HepG2 (cell line): ENCODE data around the gene ERCC4. TPM values are rescaled to one million over a fixed set of nuclear protein-coding genes. Genes with fewer than 3 reads are reported as not detected.
A peak's percentile ranks its signal among the peaks of the same experiment; 100 is the strongest.

ENCODE experiments used
- ARID2 ChIP-seq: sonication (generic); formaldehyde crosslinking; IDR thresholded peaks from 2 replicates; pipeline ENCODE4 v1.8.1; 2022; ENCODE audit warnings: mild to moderate bottlenecking, missing genetic modification reagents, borderline replicate concordance
- BRCA1 ChIP-seq: sonication (generic); formaldehyde crosslinking; IDR thresholded peaks from 2 replicates; pipeline ENCODE4 v1.4.0; 2020; ENCODE audit warnings: missing genetic modification reagents
- EED ChIP-seq: sonication (generic); formaldehyde crosslinking; IDR thresholded peaks from 2 replicates; pipeline ENCODE4 v1.5.0; 2020; ENCODE audit warnings: mild to moderate bottlenecking, missing genetic modification reagents
- HMGA1 ChIP-seq: sonication (generic); formaldehyde crosslinking; conservative IDR thresholded peaks from 2 replicates; pipeline ENCODE4 v1.4.0; 2020; ENCODE audit warnings: missing genetic modification reagents
- MED1 ChIP-seq: sonication (generic); formaldehyde crosslinking; IDR thresholded peaks from 2 replicates; pipeline ENCODE4 v1.4.0; 2020; ENCODE audit warnings: missing genetic modification reagents
- MTF2 ChIP-seq: sonication (generic); formaldehyde crosslinking; IDR thresholded peaks from 2 replicates; pipeline ENCODE4 v1.5.0; 2020; ENCODE audit warnings: missing genetic modification reagents, borderline replicate concordance
- NR1H2 ChIP-seq: sonication (generic); formaldehyde crosslinking; IDR thresholded peaks from 2 replicates; pipeline ENCODE4 v1.8.1; 2022; ENCODE audit warnings: low read depth, missing genetic modification reagents, borderline replicate concordance
- PHF20 ChIP-seq: sonication (generic); formaldehyde crosslinking; IDR thresholded peaks from 2 replicates; pipeline ENCODE4 v1.5.0; 2020; ENCODE audit warnings: mild to moderate bottlenecking, missing genetic modification reagents
- REXO4 ChIP-seq: sonication (generic); formaldehyde crosslinking; IDR thresholded peaks from 2 replicates; pipeline ENCODE4 v1.8.0; 2022; ENCODE audit warnings: missing genetic modification reagents, mild to moderate bottlenecking, borderline replicate concordance
- TCF7 ChIP-seq: sonication (generic); IDR thresholded peaks from 2 replicates; pipeline ENCODE4 v1.6.1; 2016; ENCODE audit warnings: antibody characterized with exemption, low read depth
- ZBTB21 ChIP-seq: sonication (generic); formaldehyde crosslinking; IDR thresholded peaks from 2 replicates; pipeline ENCODE4 v1.4.0; 2020; ENCODE audit warnings: missing genetic modification reagents
- ZFP37 ChIP-seq: sonication (generic); formaldehyde crosslinking; IDR thresholded peaks from 2 replicates; pipeline ENCODE4 v1.4.0; 2020; ENCODE audit warnings: missing genetic modification reagents, borderline replicate concordance
- ZNF124 ChIP-seq: sonication (generic); formaldehyde crosslinking; IDR thresholded peaks from 2 replicates; pipeline ENCODE4 v1.4.0; 2020; ENCODE audit warnings: missing genetic modification reagents
- ZNF256 ChIP-seq: sonication (generic); formaldehyde crosslinking; conservative IDR thresholded peaks from 2 replicates; pipeline ENCODE4 v1.4.0; 2020; ENCODE audit warnings: missing genetic modification reagents
- ZNF335 ChIP-seq: sonication (generic); formaldehyde crosslinking; IDR thresholded peaks from 2 replicates; pipeline ENCODE4 v1.4.0; 2020; ENCODE audit warnings: missing genetic modification reagents
- ZNF431 ChIP-seq: sonication (generic); formaldehyde crosslinking; IDR thresholded peaks from 2 replicates; pipeline ENCODE4 v1.9.0; 2022; ENCODE audit warnings: missing genetic modification reagents, low read depth, mild to moderate bottlenecking, borderline replicate concordance
- ZNF543 ChIP-seq: sonication (generic); formaldehyde crosslinking; IDR thresholded peaks from 2 replicates; pipeline ENCODE4 v1.4.0; 2020; ENCODE audit warnings: mild to moderate bottlenecking, missing genetic modification reagents
- ZNF546 ChIP-seq: sonication (generic); formaldehyde crosslinking; conservative IDR thresholded peaks from 2 replicates; pipeline ENCODE4 v1.8.1; 2023; ENCODE audit warnings: mild to moderate bottlenecking, missing genetic modification reagents
- ZNF556 ChIP-seq: sonication (generic); formaldehyde crosslinking; IDR thresholded peaks from 2 replicates; pipeline ENCODE4 v1.4.0; 2020; ENCODE audit warnings: mild to moderate bottlenecking, missing genetic modification reagents, borderline replicate concordance
- ZNF644 ChIP-seq: IDR thresholded peaks from 2 replicates; pipeline ENCODE4 v1.6.1; 2016; ENCODE audit warnings: low read depth
- ZNF773 ChIP-seq: sonication (generic); formaldehyde crosslinking; IDR thresholded peaks from 2 replicates; pipeline ENCODE4 v1.4.0; 2020; ENCODE audit warnings: missing genetic modification reagents, borderline replicate concordance
- ZNF83 ChIP-seq: sonication (generic); formaldehyde crosslinking; IDR thresholded peaks from 2 replicates; pipeline ENCODE4 v1.4.0; 2020; ENCODE audit warnings: missing genetic modification reagents, mild to moderate bottlenecking, borderline replicate concordance
- ZNF879 ChIP-seq: sonication (generic); formaldehyde crosslinking; IDR thresholded peaks from 2 replicates; pipeline ENCODE4 v1.8.1; 2023; ENCODE audit warnings: missing genetic modification reagents
- polyA plus RNA-seq, 8 experiments: library from polyadenylated mRNA; depleted of rRNA in 3 of 8; stranded (reverse) in 7 of 8; unstranded in 1 of 8; fragments of >200 nt; fragmentation: Illumina TruSeq in 4 of 8; extraction: Trizol in 4 of 8; gene quantifications; 2 replicates each; pipeline versions ENCODE4 v1.2.1 to v1.2.3, GENCODE V29; 2011 to 2016; ENCODE audit warnings: low read depth in 4 of 8, missing spikeins in 1 of 8, mixed read lengths in 1 of 8; ENCODE audit not compliant: insufficient read depth in 1 of 8
- total RNA-seq, 5 experiments: library from RNA; depleted of rRNA; stranded (reverse); fragments of >200 nt; fragmentation: Illumina TruSeq; extraction: Trizol; gene quantifications; 2 replicates each; pipeline ENCODE4 v1.2.3, GENCODE V29; 2016; ENCODE audit warnings: low read depth in 1 of 5
- TF ChIP-seq, protein P1 (sequence below): sonication (generic); formaldehyde crosslinking; IDR thresholded peaks from 2 replicates; pipeline ENCODE4 v1.5.1; 2020; ENCODE audit warnings: missing genetic modification reagents, mild to moderate bottlenecking, borderline replicate concordance
- TF ChIP-seq, protein P2 (sequence below): IDR thresholded peaks from 2 replicates; pipeline ENCODE4 v1.6.1; 2016; ENCODE audit warnings: missing compliant biosample characterization, missing genetic modification reagents, borderline replicate concordance
- TF ChIP-seq, protein P3 (sequence below): sonication (generic); formaldehyde crosslinking; IDR thresholded peaks from 2 replicates; pipeline ENCODE4 v1.5.0; 2020; ENCODE audit warnings: missing genetic modification reagents
- TF ChIP-seq, protein P4 (sequence below): sonication (generic); formaldehyde crosslinking; conservative IDR thresholded peaks from 2 replicates; pipeline ENCODE4 v1.4.0; 2020; ENCODE audit warnings: missing genetic modification reagents

The ERCC4 gene
- total and polyA plus RNA-seq, 2 of the 13 experiments (the other 11 are each of a cell fraction or from before 2014, with no cell fraction given), result 5.4 to 15.2 TPM

DNA sequence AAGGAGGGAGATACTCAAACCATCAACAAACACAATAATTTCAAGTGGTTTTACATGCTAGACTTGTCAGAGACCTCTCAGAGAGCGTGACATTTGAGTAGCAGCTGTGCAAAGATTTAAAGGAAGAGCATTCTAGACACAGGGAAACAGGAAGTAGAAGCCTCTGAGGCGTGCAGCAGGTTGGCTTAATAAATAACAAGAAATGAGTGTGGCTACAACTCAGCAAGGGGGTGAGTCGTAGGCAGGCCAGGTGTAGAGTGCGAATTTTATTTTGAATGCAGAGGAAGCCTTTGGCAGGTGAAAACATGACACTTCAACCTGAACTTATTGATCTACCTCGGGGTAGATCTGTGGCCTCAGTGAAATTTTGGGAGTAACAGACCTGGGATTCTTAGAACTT is 78.0 kb downstream of the ERCC4 start (continued):
- TF ChIP-seq, protein P1, sequence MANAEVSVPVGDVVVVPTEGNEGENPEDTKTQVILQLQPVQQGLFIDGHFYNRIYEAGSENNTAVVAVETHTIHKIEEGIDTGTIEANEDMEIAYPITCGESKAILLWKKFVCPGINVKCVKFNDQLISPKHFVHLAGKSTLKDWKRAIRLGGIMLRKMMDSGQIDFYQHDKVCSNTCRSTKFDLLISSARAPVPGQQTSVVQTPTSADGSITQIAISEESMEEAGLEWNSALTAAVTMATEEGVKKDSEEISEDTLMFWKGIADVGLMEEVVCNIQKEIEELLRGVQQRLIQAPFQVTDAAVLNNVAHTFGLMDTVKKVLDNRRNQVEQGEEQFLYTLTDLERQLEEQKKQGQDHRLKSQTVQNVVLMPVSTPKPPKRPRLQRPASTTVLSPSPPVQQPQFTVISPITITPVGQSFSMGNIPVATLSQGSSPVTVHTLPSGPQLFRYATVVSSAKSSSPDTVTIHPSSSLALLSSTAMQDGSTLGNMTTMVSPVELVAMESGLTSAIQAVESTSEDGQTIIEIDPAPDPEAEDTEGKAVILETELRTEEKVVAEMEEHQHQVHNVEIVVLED, result no peak; the same call in 1 of the 2 replicates
- TF ChIP-seq REXO4 (no peak), ZNF83 (CRISPR knock-in tag) (no peak), EED (CRISPR knock-in tag) (no peak), ZNF879 (CRISPR knock-in tag) (no peak), HMGA1 (CRISPR knock-in tag) (no peak), MED1 (no peak), ZNF556 (no peak), ZNF335 (CRISPR knock-in tag) (peak; percentile 67; the same call in 1 of the 2 replicates), ZNF546 (CRISPR knock-in tag) (no peak), ZNF256 (no peak), TCF7 (no peak), BRCA1 (CRISPR knock-in tag) (no peak), PHF20 (peak; percentile 30; the same call in 1 of the 2 replicates), MTF2 (CRISPR knock-in tag) (no peak), ZNF124 (no peak), ZBTB21 (CRISPR knock-in tag) (no peak), ZNF773 (CRISPR knock-in tag) (no peak), ARID2 (CRISPR knock-in tag) (no peak), NR1H2 (CRISPR knock-in tag) (no peak), ZNF543 (CRISPR knock-in tag) (no peak), ZFP37 (CRISPR knock-in tag) (no peak), ZNF644 (CRISPR knock-in tag) (no peak), ZNF431 (CRISPR knock-in tag) (no peak)
- TF ChIP-seq, protein P2, sequence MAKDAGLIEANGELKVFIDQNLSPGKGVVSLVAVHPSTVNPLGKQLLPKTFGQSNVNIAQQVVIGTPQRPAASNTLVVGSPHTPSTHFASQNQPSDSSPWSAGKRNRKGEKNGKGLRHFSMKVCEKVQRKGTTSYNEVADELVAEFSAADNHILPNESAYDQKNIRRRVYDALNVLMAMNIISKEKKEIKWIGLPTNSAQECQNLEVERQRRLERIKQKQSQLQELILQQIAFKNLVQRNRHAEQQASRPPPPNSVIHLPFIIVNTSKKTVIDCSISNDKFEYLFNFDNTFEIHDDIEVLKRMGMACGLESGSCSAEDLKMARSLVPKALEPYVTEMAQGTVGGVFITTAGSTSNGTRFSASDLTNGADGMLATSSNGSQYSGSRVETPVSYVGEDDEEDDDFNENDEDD, result no peak
- TF ChIP-seq, protein P3, sequence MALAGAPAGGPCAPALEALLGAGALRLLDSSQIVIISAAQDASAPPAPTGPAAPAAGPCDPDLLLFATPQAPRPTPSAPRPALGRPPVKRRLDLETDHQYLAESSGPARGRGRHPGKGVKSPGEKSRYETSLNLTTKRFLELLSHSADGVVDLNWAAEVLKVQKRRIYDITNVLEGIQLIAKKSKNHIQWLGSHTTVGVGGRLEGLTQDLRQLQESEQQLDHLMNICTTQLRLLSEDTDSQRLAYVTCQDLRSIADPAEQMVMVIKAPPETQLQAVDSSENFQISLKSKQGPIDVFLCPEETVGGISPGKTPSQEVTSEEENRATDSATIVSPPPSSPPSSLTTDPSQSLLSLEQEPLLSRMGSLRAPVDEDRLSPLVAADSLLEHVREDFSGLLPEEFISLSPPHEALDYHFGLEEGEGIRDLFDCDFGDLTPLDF (CRISPR knock-in tag), result no peak
- TF ChIP-seq, protein P4, sequence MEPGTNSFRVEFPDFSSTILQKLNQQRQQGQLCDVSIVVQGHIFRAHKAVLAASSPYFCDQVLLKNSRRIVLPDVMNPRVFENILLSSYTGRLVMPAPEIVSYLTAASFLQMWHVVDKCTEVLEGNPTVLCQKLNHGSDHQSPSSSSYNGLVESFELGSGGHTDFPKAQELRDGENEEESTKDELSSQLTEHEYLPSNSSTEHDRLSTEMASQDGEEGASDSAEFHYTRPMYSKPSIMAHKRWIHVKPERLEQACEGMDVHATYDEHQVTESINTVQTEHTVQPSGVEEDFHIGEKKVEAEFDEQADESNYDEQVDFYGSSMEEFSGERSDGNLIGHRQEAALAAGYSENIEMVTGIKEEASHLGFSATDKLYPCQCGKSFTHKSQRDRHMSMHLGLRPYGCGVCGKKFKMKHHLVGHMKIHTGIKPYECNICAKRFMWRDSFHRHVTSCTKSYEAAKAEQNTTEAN (CRISPR knock-in tag), result no peak
